ENCODE measurements around the gene ZNF536.

ZNF536 gene

GRCh38 chr19:30381366-30381765 is 9.2 kb downstream of the ZNF536 start:
- no peak for DNase-seq (ENCODE audit: low read depth)
- peaks cover 2% of the 10 kb centered on the region for H3K27me3 ChIP-seq (replicated peaks; ENCODE audit: control insufficient read depth, insufficient read depth, low read length)
- H3K4me3 ChIP-seq (ENCODE audit: low read length), result no peak overlapping the region
- no peaks in the 10 kb centered on the region for H3K4me1 ChIP-seq (ENCODE audit: control insufficient read depth, insufficient read depth, low read length)
- H3K9ac ChIP-seq (ENCODE audit: low read length), result no peak overlapping the region
- H3K9me3 ChIP-seq (ENCODE audit: control insufficient read depth, low read length), result no peaks in the 10 kb centered on the region
- H3K36me3 ChIP-seq (ENCODE audit: control insufficient read depth, insufficient read depth, low read length, severe bottlenecking), result no peaks in the 10 kb centered on the region

- Histone ChIP-seq H3K9ac (ENCODE audit: low read length) (no peak overlapping the region), H3K27me3 (replicated peaks; ENCODE audit: control insufficient read depth, insufficient read depth, low read length) (no peaks in the 10 kb centered on the region), H3K36me3 (ENCODE audit: control insufficient read depth, insufficient read depth, low read length, severe bottlenecking) (no peaks in the 10 kb centered on the region), H3K4me1 (ENCODE audit: control insufficient read depth, insufficient read depth, low read length) (no peaks in the 10 kb centered on the region), H3K9me3 (ENCODE audit: control insufficient read depth, low read length) (peaks cover 3% of the 10 kb centered on the region), H3K4me3 (ENCODE audit: low read length) (no peak overlapping the region)
- DNase-seq (ENCODE audit: low read depth), result no peak
Observed at GRCh38 chr19:30385174-30385573, 13.0 kb downstream of the ZNF536 start.

GRCh38 chr19:30385666-30386065 is 13.5 kb downstream of the ZNF536 start:
- no peak for DNase-seq (ENCODE audit: low read depth)
- Histone ChIP-seq H3K27me3 (replicated peaks; ENCODE audit: control insufficient read depth, insufficient read depth, low read length) (no peaks in the 10 kb centered on the region), H3K36me3 (ENCODE audit: control insufficient read depth, insufficient read depth, low read length, severe bottlenecking) (no peaks in the 10 kb centered on the region), H3K4me1 (ENCODE audit: control insufficient read depth, insufficient read depth, low read length) (no peaks in the 10 kb centered on the region), H3K9me3 (ENCODE audit: control insufficient read depth, low read length) (peaks cover 3% of the 10 kb centered on the region), H3K9ac (ENCODE audit: low read length) (no peak overlapping the region), H3K4me3 (ENCODE audit: low read length) (no peak overlapping the region)

- H3K4me1 ChIP-seq (ENCODE audit: control insufficient read depth, insufficient read depth, low read length), result no peaks in the 10 kb centered on the region
- H3K36me3 ChIP-seq (ENCODE audit: control insufficient read depth, insufficient read depth, low read length, severe bottlenecking), result no peaks in the 10 kb centered on the region
- no peaks in the 10 kb centered on the region for H3K27me3 ChIP-seq (replicated peaks; ENCODE audit: control insufficient read depth, insufficient read depth, low read length)
- no peak for DNase-seq (ENCODE audit: low read depth)
- H3K9ac ChIP-seq (ENCODE audit: low read length), result no peak overlapping the region
- H3K4me3 ChIP-seq (ENCODE audit: low read length), result no peak overlapping the region
- H3K9me3 ChIP-seq (ENCODE audit: control insufficient read depth, low read length), result peaks cover 3% of the 10 kb centered on the region
Observed at GRCh38 chr19:30386551-30387143, 14.5 kb downstream of the ZNF536 start.

GRCh38 chr19:30387311-30388115 is 15.3 kb downstream of the ZNF536 start:
- H3K4me3 ChIP-seq (ENCODE audit: low read length), result no peak overlapping the region
- no peak for DNase-seq (ENCODE audit: low read depth)
- no peak overlapping the region for H3K9ac ChIP-seq (ENCODE audit: low read length)
- H3K9me3 ChIP-seq (ENCODE audit: control insufficient read depth, low read length), result peaks cover 3% of the 10 kb centered on the region
- H3K4me1 ChIP-seq (ENCODE audit: control insufficient read depth, insufficient read depth, low read length), result no peaks in the 10 kb centered on the region
- H3K27me3 ChIP-seq (replicated peaks; ENCODE audit: control insufficient read depth, insufficient read depth, low read length), result no peaks in the 10 kb centered on the region
- no peaks in the 10 kb centered on the region for H3K36me3 ChIP-seq (ENCODE audit: control insufficient read depth, insufficient read depth, low read length, severe bottlenecking)

- H3K4me3 ChIP-seq (ENCODE audit: low read length), result no peak overlapping the region
- H3K9ac ChIP-seq (ENCODE audit: low read length), result no peak overlapping the region
- H3K27me3 ChIP-seq (replicated peaks; ENCODE audit: control insufficient read depth, insufficient read depth, low read length), result no peaks in the 10 kb centered on the region
- H3K9me3 ChIP-seq (ENCODE audit: control insufficient read depth, low read length), result peaks cover 3% of the 10 kb centered on the region
- H3K36me3 ChIP-seq (ENCODE audit: control insufficient read depth, insufficient read depth, low read length, severe bottlenecking), result no peaks in the 10 kb centered on the region
- H3K4me1 ChIP-seq (ENCODE audit: control insufficient read depth, insufficient read depth, low read length), result no peaks in the 10 kb centered on the region
- no peak for DNase-seq (ENCODE audit: low read depth)
Observed at GRCh38 chr19:30388327-30388726, 16.1 kb downstream of the ZNF536 start.

- Histone ChIP-seq H3K27me3 (replicated peaks; ENCODE audit: control insufficient read depth, insufficient read depth, low read length) (no peaks in the 10 kb centered on the region), H3K4me3 (ENCODE audit: low read length) (no peak overlapping the region), H3K9ac (ENCODE audit: low read length) (no peak overlapping the region), H3K4me1 (ENCODE audit: control insufficient read depth, insufficient read depth, low read length) (no peaks in the 10 kb centered on the region), H3K9me3 (ENCODE audit: control insufficient read depth, low read length) (peaks cover 3% of the 10 kb centered on the region), H3K36me3 (ENCODE audit: control insufficient read depth, insufficient read depth, low read length, severe bottlenecking) (no peaks in the 10 kb centered on the region)
- DNase-seq (ENCODE audit: low read depth), result no peak
Observed at GRCh38 chr19:30388819-30389218, 16.6 kb downstream of the ZNF536 start.

GRCh38 chr19:30390356-30390988 is 18.3 kb downstream of the ZNF536 start:
- H3K27me3 ChIP-seq (replicated peaks; ENCODE audit: control insufficient read depth, insufficient read depth, low read length), result no peaks in the 10 kb centered on the region
- no peaks in the 10 kb centered on the region for H3K4me1 ChIP-seq (ENCODE audit: control insufficient read depth, insufficient read depth, low read length)
- DNase-seq (ENCODE audit: low read depth), result no peak
- no peak overlapping the region for H3K4me3 ChIP-seq (ENCODE audit: low read length)
- peaks cover 3% of the 10 kb centered on the region for H3K9me3 ChIP-seq (ENCODE audit: control insufficient read depth, low read length)
- no peaks in the 10 kb centered on the region for H3K36me3 ChIP-seq (ENCODE audit: control insufficient read depth, insufficient read depth, low read length, severe bottlenecking)
- no peak overlapping the region for H3K9ac ChIP-seq (ENCODE audit: low read length)

- Histone ChIP-seq H3K9ac (ENCODE audit: low read length) (no peak overlapping the region), H3K9me3 (ENCODE audit: control insufficient read depth, low read length) (peaks cover 3% of the 10 kb centered on the region), H3K4me3 (ENCODE audit: low read length) (no peak overlapping the region), H3K4me1 (ENCODE audit: control insufficient read depth, insufficient read depth, low read length) (no peaks in the 10 kb centered on the region), H3K27me3 (replicated peaks; ENCODE audit: control insufficient read depth, insufficient read depth, low read length) (no peaks in the 10 kb centered on the region), H3K36me3 (ENCODE audit: control insufficient read depth, insufficient read depth, low read length, severe bottlenecking) (no peaks in the 10 kb centered on the region)
- no peak for DNase-seq (ENCODE audit: low read depth)
Observed at GRCh38 chr19:30391052-30391451, 18.9 kb downstream of the ZNF536 start.

GRCh38 chr19:30391554-30392551 is 19.7 kb downstream of the ZNF536 start:
- no peak for DNase-seq (ENCODE audit: low read depth)
- Histone ChIP-seq H3K9me3 (ENCODE audit: control insufficient read depth, low read length) (peaks cover 3% of the 10 kb centered on the region), H3K27me3 (replicated peaks; ENCODE audit: control insufficient read depth, insufficient read depth, low read length) (no peaks in the 10 kb centered on the region), H3K9ac (ENCODE audit: low read length) (no peak overlapping the region), H3K4me3 (ENCODE audit: low read length) (no peak overlapping the region), H3K4me1 (ENCODE audit: control insufficient read depth, insufficient read depth, low read length) (no peaks in the 10 kb centered on the region), H3K36me3 (ENCODE audit: control insufficient read depth, insufficient read depth, low read length, severe bottlenecking) (no peaks in the 10 kb centered on the region)

GRCh38 chr19:30393046-30393445 is 20.9 kb downstream of the ZNF536 start:
- H3K36me3 ChIP-seq (ENCODE audit: control insufficient read depth, insufficient read depth, low read length, severe bottlenecking), result no peaks in the 10 kb centered on the region
- no peak overlapping the region for H3K9ac ChIP-seq (ENCODE audit: low read length)
- no peak for DNase-seq (ENCODE audit: low read depth)
- H3K27me3 ChIP-seq (replicated peaks; ENCODE audit: control insufficient read depth, insufficient read depth, low read length), result no peaks in the 10 kb centered on the region
- H3K4me1 ChIP-seq (ENCODE audit: control insufficient read depth, insufficient read depth, low read length), result no peaks in the 10 kb centered on the region
- H3K9me3 ChIP-seq (ENCODE audit: control insufficient read depth, low read length), result peaks cover 3% of the 10 kb centered on the region
- H3K4me3 ChIP-seq (ENCODE audit: low read length), result no peak overlapping the region

All from adipocyte (in vitro differentiated cells).